A549 treated with GW870086 at 1 μM for 4 hours (cell line): ENCODE results near the gene ZWINT. TPM values are rescaled to one million over a fixed set of nuclear protein-coding genes. Genes with fewer than 3 reads are reported as not detected.

Experiments
- total RNA-seq: library from RNA; stranded (reverse); fragments of 200-300 nt; extraction: Qiagen RNA extraction; gene quantifications from 5 replicates; pipeline ENCODE4 v1.2.3, GENCODE V29; 2022; ENCODE audit warnings: low read depth

The ZWINT gene, protein sequence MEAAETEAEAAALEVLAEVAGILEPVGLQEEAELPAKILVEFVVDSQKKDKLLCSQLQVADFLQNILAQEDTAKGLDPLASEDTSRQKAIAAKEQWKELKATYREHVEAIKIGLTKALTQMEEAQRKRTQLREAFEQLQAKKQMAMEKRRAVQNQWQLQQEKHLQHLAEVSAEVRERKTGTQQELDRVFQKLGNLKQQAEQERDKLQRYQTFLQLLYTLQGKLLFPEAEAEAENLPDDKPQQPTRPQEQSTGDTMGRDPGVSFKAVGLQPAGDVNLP
- 82.0 to 91.1 TPM (median 86.8 TPM) in 5 replicates for total RNA-seq

DNA sequence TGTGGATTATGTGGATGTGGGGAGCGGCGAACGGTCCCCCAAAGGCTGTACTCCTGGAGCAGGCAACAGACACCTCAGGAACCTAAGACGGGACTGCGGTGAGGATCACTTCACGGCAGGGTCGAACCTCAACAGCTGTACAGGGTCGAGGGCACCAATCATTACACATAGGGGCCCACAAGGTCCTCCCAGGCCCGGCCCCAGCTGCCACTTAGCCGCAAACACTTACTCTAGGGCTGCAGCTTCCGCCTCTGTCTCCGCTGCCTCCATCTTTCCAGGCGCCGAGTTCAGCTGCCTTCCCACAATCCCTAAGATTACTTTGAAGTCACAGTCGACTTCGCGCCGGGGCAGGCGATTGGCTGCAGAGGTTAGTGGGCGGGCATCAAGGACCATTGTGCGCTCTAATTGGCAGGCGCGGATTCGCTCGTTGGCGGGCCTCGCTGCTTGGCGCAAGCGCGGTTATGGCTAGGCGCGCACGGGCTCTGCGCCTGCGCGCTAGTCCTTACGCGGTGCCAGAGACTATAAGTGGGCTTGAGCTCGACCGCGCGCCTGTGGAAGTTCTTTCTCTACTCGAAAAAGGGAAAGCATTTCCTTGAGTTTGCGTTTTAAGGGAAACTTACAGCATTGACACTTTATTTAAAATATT is at the start of gene ZWINT:
Gene ZWINT, minus strand, starts transcription at position 293 of the 646 bp plus-strand sequence. Its CDS starts 23 bp downstream, at position 270.

